Astrocyte (in vitro differentiated cells and primary cell): ENCODE measurements around the gene CKMT2. TPM values are rescaled to one million over a fixed set of nuclear protein-coding genes. Genes with fewer than 3 reads are reported as not detected.

ENCODE experiments used
- DNase-seq: peaks from one replicate; pipeline ENCODE4 v3.0.0-alpha.2; 2010; ENCODE audit warnings: low read depth
- FAIRE-seq: peaks from 2 replicates; lab custom pipeline; 2011; peaks lifted over from hg19 to GRCh38; lab: Jason Lieb, UNC
- H2AFZ ChIP-seq: 2 replicates; pipeline ENCODE4 v1.6.0; 2012; ENCODE audit warnings: low read depth, low read length, inconsistent platforms
- H3K27ac ChIP-seq: 2 replicates; pipeline ENCODE4 v1.5.1; 2011; ENCODE audit warnings: low read depth, low read length, inconsistent platforms
- H3K27me3 ChIP-seq: 2 replicates; pipeline ENCODE4 v1.6.0; 2011; ENCODE audit warnings: low read length, inconsistent platforms; ENCODE audit not compliant: insufficient read depth
- H3K36me3 ChIP-seq: 2 replicates; pipeline ENCODE4 v1.5.1; 2011; ENCODE audit warnings: low read length, inconsistent platforms; ENCODE audit not compliant: insufficient read depth
- H3K4me1 ChIP-seq: 2 replicates; pipeline ENCODE4 v1.5.1; 2011; ENCODE audit warnings: low read length, inconsistent platforms; ENCODE audit not compliant: insufficient read depth
- H3K4me2 ChIP-seq: 2 replicates; pipeline ENCODE4 v1.6.0; 2012; ENCODE audit warnings: low read length, inconsistent platforms
- H3K4me3 ChIP-seq: 2 replicates; pipeline ENCODE4 v1.5.1; 2011; ENCODE audit warnings: low read depth, mild to moderate bottlenecking, low read length, inconsistent platforms; ENCODE audit not compliant: insufficient read depth
- H3K79me2 ChIP-seq: 2 replicates; pipeline ENCODE4 v1.6.0; 2012; ENCODE audit warnings: mild to moderate bottlenecking, low read length, inconsistent platforms; ENCODE audit not compliant: insufficient read depth
- H3K9ac ChIP-seq: 2 replicates; pipeline ENCODE4 v1.6.0; 2012; ENCODE audit warnings: mild to moderate bottlenecking, low read length, inconsistent platforms
- H3K9me3 ChIP-seq: 2 replicates; pipeline ENCODE4 v1.5.1; 2012; ENCODE audit warnings: low read depth, mild to moderate bottlenecking, low read length, inconsistent platforms; ENCODE audit not compliant: insufficient read depth
- H4K20me1 ChIP-seq: 2 replicates; pipeline ENCODE4 v1.6.0; 2012; ENCODE audit warnings: low read length, inconsistent platforms; ENCODE audit not compliant: insufficient read depth
- H3K27ac Mint-ChIP-seq: one replicate; pipeline ENCODE4 v1.8.0; 2021; ENCODE audit warnings: mild to moderate bottlenecking, mixed read lengths; ENCODE audit not compliant: unreplicated experiment
- H3K27me3 Mint-ChIP-seq: one replicate; pipeline ENCODE4 v1.8.0; 2021; ENCODE audit warnings: low read depth, mixed read lengths; ENCODE audit not compliant: unreplicated experiment
- H3K36me3 Mint-ChIP-seq: one replicate; pipeline ENCODE4 v1.8.0; 2021; ENCODE audit warnings: low read depth, mixed read lengths; ENCODE audit not compliant: unreplicated experiment
- H3K4me1 Mint-ChIP-seq: one replicate; pipeline ENCODE4 v1.8.0; 2021; ENCODE audit warnings: low read depth, mixed read lengths; ENCODE audit not compliant: unreplicated experiment
- H3K4me3 Mint-ChIP-seq: one replicate; pipeline ENCODE4 v1.8.0; 2021; ENCODE audit warnings: mild to moderate bottlenecking, moderate library complexity, mixed read lengths; ENCODE audit not compliant: unreplicated experiment
- H3K9me3 Mint-ChIP-seq: one replicate; pipeline ENCODE4 v1.8.0; 2021; ENCODE audit warnings: mild to moderate bottlenecking, mixed read lengths; ENCODE audit not compliant: unreplicated experiment
- EZH2 ChIP-seq: IDR thresholded peaks from 2 replicates; pipeline ENCODE4 v1.6.1; 2012; ENCODE audit warnings: mild to moderate bottlenecking, low read length, inconsistent platforms; ENCODE audit not compliant: insufficient read depth
- total RNA-seq: library from RNA; stranded (reverse); gene quantifications from 2 replicates; pipeline ENCODE4 v1.2.1, GENCODE V29; 2021
- TF ChIP-seq, protein P1 (sequence below): IDR thresholded peaks from 2 replicates; pipeline ENCODE4 v1.5.1; 2011; ENCODE audit warnings: low read depth, mild to moderate bottlenecking, inconsistent platforms, low read length, moderate library complexity; ENCODE audit not compliant: insufficient read depth

The CKMT2 gene
- total RNA-seq, 1 donor from 2014 or later = 0.18 TPM

DNA sequence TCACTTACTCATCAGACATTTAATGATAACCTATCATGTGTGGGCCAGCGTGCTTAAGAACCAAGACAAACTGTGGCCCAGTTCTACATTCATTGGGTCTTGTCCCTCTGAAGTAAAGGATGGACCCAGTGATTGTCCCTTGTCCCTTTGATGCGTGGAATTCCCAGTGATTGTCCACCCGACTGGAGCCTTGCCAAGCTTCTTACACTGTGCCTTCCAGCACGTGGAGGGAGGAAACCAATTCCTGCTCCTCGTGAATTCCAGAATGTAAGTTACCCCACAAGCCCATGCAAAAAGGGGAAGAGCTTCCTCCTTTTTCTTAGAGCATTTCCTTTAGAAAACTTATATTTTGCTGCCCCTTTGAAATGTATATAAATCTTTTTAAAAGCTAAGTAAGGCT lies 7.9 kb downstream of the CKMT2 start:
- no peak for TF ChIP-seq EZH2
- Histone ChIP-seq H4K20me1 (peaks cover 4% of the 10 kb centered on the region), H3K9ac (no peak overlapping the region), H3K4me2 (no peak overlapping the region), H3K4me3 (no peak overlapping the region), H3K9me3 (no peaks in the 10 kb centered on the region), H3K79me2 (no peaks in the 10 kb centered on the region), H2AFZ (no peak overlapping the region), H3K27me3 (no peaks in the 10 kb centered on the region), H3K36me3 (no peaks in the 10 kb centered on the region), H3K27ac (no peak overlapping the region), H3K4me1 (no peaks in the 10 kb centered on the region)
- no peaks in the 10 kb centered on the region for H3K27me3 Mint-ChIP-seq
- H3K4me3 Mint-ChIP-seq = no peak overlapping the region
- no peak for DNase-seq
- no peak for FAIRE-seq
- no peak overlapping the region for H3K27ac Mint-ChIP-seq
- peaks cover 20% of the 10 kb centered on the region for H3K4me1 Mint-ChIP-seq
- H3K36me3 Mint-ChIP-seq = peaks cover 2% of the 10 kb centered on the region
- H3K9me3 Mint-ChIP-seq = no peaks in the 10 kb centered on the region

GRCh38 chr5:81241961-81242648 lies 9.0 kb downstream of the CKMT2 start:
- no peak for FAIRE-seq
- Histone ChIP-seq H3K4me2 (no peak overlapping the region), H3K36me3 (no peaks in the 10 kb centered on the region), H3K27me3 (no peaks in the 10 kb centered on the region), H2AFZ (no peak overlapping the region), H3K4me1 (peaks cover 3% of the 10 kb centered on the region), H3K27ac (no peak overlapping the region), H3K9ac (no peak overlapping the region), H3K79me2 (no peaks in the 10 kb centered on the region), H3K9me3 (no peaks in the 10 kb centered on the region), H4K20me1 (no peaks in the 10 kb centered on the region), H3K4me3 (no peak overlapping the region)
- TF ChIP-seq, protein P1, sequence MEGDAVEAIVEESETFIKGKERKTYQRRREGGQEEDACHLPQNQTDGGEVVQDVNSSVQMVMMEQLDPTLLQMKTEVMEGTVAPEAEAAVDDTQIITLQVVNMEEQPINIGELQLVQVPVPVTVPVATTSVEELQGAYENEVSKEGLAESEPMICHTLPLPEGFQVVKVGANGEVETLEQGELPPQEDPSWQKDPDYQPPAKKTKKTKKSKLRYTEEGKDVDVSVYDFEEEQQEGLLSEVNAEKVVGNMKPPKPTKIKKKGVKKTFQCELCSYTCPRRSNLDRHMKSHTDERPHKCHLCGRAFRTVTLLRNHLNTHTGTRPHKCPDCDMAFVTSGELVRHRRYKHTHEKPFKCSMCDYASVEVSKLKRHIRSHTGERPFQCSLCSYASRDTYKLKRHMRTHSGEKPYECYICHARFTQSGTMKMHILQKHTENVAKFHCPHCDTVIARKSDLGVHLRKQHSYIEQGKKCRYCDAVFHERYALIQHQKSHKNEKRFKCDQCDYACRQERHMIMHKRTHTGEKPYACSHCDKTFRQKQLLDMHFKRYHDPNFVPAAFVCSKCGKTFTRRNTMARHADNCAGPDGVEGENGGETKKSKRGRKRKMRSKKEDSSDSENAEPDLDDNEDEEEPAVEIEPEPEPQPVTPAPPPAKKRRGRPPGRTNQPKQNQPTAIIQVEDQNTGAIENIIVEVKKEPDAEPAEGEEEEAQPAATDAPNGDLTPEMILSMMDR = no peak
- no peak for TF ChIP-seq EZH2
- no peak for DNase-seq
- Mint-ChIP-seq H3K9me3 (no peaks in the 10 kb centered on the region), H3K4me1 (peaks cover 30% of the 10 kb centered on the region), H3K4me3 (no peak overlapping the region), H3K27ac (no peak overlapping the region), H3K36me3 (peaks cover 2% of the 10 kb centered on the region), H3K27me3 (no peaks in the 10 kb centered on the region)

- no peaks in the 10 kb centered on the region for H3K79me2 ChIP-seq
- no peak overlapping the region for H3K4me2 ChIP-seq
- no peaks in the 10 kb centered on the region for H3K27me3 ChIP-seq
- DNase-seq = no peak
- no peaks in the 10 kb centered on the region for H3K9me3 ChIP-seq
- H3K4me1 Mint-ChIP-seq = peaks cover 37% of the 10 kb centered on the region
- H2AFZ ChIP-seq = no peak overlapping the region
- no peaks in the 10 kb centered on the region for H3K27me3 Mint-ChIP-seq
- no peak overlapping the region for H3K4me3 Mint-ChIP-seq
- H3K4me1 ChIP-seq = peaks cover 11% of the 10 kb centered on the region
- no peak for TF ChIP-seq EZH2
- TF ChIP-seq, protein P1 = no peak
- no peaks in the 10 kb centered on the region for H4K20me1 ChIP-seq
- no peak overlapping the region for H3K27ac ChIP-seq
- no peaks in the 10 kb centered on the region for H3K9me3 Mint-ChIP-seq
- H3K36me3 ChIP-seq = no peaks in the 10 kb centered on the region
- no peak for FAIRE-seq
- H3K9ac ChIP-seq = no peak overlapping the region
- H3K27ac Mint-ChIP-seq = no peak overlapping the region
- peaks cover 2% of the 10 kb centered on the region for H3K36me3 Mint-ChIP-seq
- no peak overlapping the region for H3K4me3 ChIP-seq
Measured at GRCh38 chr5:81242906-81243436, 9.8 kb downstream of the CKMT2 start.
